HG03159 (cell line): Measurements from ENCODE around the gene NDC80.
"Not testable (repeated sequence)": the region's sequence is repeated elsewhere in the genome, so short reads cannot be mapped to it uniquely, and the experiment has no call there.

ENCODE experiments used
- ATAC-seq: cut with Tn5 transposase; IDR thresholded peaks from one replicate; pipeline ENCODE4 v1.9.1; 2021; ENCODE audit warnings: mild to moderate bottlenecking, moderate library complexity; ENCODE audit not compliant: unreplicated experiment

Gene NDC80

DNA sequence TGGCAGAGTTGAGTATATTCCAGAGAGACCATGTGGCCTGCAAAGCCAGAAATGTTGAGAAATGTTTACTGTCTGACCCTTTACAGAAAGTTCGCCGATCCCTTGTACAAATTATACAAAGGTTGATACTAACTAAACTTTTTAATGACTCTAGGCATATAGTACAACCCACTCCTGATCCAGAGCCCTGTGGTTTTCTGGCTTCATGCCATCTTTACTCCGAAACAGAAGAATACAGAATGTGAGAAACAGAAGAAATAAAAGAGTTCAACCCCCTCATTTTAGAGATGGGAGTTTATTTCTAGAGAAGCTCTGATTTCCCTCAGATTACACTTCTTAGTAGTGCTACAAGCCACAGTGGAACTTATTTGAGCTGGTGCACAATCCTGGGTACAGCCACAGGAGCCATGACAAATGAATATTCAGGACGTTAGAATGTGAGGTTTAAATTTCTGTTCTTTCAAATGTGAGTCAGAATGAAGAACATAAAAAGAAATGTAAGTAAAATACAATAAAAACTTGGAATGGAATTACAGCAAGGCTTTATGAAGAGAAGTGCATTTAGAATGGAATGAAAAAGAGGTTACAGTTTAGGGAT lies 46.1 kb downstream of the NDC80 start:
- ATAC-seq, result no peak

DNA sequence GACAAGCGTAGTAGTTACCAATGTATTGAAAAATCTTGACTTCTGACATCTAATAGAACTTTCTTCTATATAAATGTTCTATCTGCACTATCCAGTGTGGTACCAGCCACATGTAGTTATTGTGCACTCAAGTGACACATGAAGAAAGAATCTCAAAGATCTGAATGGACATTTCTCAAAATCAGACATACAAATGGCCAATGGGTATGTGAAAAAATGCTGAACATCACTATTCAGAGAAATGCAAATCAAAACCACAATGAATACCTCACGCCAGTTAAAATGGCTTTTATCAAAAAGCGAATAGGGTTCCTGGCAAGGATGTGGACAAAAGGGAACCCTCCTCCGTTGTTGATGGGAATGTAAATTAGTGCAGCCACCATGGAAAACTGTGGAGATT lies 46.7 kb downstream of the NDC80 start:
- no peak for ATAC-seq

DNA sequence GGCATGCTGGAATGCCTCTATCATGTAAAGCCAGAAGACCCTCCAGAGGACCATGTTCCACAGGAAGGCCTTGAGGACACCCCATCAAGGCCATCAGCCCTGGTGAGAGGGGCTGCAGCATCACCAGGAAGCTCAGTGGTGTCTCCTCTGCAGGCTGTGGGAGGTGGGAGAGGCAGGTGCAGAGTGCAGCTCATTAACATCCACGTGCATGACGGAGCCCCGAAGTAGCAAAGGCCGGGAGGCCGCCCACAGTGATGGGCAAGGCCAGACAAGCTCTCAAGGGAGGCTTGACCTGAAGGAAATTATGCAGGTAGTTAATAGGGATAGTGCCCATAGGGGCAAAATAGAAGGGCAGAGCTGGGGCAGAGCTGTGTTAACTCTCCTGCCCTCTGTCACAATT lies 53.9 kb downstream of the NDC80 start:
- no peak for ATAC-seq

DNA sequence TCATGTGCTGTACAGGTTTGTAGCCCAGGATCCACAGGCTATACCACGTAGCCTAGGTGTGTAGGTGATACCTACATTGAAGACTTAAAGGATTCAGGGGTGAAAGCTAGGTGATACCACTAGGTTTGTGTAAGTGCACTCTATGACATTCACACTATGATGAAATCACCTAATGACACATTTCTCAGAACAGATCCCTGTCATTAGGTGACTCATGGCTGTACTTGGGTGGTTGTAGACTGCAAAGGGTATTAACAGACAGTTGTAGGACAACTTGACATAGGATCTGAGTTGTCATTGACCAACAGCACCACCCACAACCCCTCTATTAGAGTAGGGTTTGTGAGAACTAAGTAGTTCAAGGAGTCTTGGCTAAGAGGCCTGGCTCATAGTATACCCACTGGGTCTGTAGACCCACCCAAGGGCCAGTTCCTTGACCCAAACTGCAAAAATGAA lies 56.5 kb downstream of the NDC80 start:
- ATAC-seq, result no peak

DNA sequence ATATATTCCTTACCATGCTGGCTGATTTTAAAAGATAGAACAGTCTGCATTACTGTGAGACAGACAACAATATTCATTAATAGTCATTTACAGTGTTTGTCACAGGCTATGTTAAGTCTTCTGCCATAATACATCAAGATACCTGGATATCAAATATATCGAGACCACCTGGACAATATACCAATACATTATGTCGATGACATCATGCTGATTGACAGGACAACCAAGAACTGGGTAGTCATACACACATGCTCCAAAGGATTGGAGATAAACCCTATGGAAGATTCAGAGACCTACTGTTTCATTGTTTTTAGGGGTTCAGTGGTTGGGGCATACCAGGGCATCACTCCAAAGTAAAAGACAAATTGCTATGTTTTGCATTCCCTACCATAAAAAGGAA lies 57.6 kb downstream of the NDC80 start:
- ATAC-seq, result no peak

DNA sequence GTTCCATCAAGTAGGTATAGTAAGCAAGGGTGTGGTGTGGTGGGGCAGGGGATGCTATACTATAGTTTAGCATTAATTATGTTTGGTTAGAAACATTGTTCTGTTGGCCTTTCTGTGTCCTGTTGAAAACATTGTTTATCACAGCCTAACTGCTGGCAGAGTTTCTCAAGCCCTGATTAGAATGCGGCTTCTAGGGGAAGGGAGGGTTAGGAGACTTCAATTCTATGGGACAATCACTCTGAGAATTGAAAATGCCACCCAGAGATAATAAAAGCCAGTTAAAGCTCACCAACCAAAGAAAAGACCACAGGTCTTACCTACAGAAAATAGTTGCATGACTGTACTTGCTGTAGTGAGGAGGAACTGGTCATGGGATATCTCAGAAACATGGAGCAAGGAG lies 64.2 kb downstream of the NDC80 start:
- no peak for ATAC-seq

DNA sequence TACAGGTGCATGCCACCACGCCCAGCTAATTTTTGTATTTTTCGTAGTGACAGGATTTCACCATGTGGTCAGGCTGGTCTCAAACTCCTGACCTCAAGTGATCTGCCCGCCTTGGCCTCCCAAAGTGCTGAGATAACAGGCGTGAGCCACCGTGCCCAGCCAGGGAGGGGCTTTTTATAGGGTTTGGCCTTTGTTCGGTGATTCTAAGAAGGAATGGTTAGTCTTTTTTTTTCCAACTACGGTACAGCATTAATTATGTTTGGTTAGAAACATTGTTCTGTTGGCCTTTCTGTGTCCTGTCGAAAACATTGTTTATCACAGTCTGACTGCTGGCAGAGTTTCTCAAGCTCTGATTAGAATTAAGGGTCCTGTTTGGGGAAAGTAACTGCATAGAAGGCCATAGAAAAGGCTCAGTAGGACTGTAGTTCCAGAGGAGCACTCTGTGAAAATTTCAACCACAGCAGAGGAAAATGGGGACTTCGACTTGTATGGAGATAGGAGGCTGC lies 64.8 kb downstream of the NDC80 start:
- ATAC-seq, result peak; percentile 16

DNA sequence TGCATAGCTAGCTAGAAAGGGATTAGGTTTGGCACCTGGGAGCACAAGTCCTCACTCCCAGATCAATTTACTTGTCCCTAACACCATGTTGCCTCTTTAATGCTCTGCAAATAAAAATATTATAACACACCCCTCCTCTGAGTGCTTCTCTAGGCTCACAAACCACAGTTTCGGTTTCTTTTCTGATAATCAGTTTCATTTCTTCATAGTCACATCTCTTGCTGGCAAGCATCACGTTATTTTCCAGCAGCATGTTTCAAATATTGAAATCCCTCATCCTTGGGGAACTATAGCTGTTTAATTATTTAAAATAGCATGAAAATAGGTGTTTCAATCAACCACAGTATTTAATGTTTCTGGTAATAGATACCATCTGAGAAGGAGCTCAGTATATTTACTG lies 70.3 kb downstream of the NDC80 start:
- peak; percentile 60 for ATAC-seq

DNA sequence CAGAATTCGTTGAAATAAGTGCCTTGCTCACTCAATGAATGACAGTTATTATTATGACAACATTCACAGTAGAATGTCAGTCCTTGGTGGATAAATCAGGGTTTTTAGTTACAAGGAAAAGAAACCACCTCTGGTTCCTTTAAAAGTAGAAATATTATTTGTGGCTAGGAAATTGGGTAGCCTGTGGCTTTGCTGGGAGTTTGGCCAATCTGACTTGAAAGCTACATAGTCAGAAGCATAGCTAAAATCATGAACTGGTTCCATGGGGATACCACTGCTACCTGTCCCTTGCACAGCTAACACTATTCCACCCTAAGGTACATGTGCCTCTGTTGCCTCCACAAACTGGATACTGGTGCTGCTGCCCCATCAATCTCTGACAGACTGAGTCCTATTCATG lies 71.4 kb downstream of the NDC80 start:
- ATAC-seq, result no peak

DNA sequence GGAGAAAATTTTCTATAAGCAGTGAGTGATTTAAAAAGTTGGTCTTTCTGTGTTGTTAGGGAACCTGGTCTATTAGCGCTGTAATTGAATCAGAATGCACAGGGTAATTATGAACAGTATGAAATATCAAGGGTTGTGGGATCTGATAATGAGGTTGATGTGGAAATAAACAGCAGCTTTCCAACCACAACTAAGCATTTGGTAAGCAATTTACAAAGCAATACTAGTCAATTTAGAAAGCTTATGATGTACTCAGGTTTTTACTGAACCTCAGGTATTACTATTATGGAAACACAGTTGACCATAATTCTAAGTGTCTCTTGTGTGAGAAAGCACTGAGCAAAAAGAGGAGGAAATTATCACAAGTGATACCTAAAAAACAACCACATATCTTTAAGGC lies 73.2 kb downstream of the NDC80 start:
- no peak for ATAC-seq

DNA sequence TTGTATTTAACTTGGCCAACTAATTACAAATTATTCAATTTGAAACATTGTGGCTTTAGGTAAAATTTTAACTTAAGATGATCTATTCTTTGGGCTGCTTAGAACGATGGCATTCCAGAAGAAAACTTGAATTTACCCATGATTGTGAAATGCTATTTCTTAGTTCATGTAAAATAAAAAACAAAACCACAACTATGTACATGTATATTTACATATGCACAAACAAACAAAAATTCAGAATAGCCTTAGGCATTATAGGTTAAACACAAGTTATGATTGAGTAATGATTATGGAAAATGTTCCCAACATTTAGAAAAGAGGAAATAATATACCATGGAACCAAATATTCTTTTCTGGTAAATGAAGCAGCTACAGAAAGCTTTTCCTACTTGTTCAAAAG lies 80.6 kb downstream of the NDC80 start:
- no peak for ATAC-seq

DNA sequence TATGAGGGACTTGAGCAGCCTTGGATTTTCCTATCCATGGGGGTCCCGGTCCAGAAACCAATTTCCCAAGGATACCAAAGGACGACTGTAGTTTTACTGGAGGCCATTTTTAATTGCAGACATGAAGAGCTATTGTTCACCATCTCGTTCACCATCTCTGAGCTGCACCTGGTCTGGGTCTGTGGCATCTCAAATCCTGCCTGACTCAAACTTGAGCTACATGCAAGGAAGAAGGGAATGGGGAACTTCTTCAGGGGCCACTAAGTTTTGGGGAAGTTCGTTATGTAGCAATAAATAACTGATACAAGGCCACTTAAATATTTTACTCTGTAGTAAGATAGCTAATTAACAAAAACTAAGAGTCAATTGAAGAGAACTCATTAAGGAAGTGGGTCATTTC lies 82.1 kb downstream of the NDC80 start:
- no peak for ATAC-seq

DNA sequence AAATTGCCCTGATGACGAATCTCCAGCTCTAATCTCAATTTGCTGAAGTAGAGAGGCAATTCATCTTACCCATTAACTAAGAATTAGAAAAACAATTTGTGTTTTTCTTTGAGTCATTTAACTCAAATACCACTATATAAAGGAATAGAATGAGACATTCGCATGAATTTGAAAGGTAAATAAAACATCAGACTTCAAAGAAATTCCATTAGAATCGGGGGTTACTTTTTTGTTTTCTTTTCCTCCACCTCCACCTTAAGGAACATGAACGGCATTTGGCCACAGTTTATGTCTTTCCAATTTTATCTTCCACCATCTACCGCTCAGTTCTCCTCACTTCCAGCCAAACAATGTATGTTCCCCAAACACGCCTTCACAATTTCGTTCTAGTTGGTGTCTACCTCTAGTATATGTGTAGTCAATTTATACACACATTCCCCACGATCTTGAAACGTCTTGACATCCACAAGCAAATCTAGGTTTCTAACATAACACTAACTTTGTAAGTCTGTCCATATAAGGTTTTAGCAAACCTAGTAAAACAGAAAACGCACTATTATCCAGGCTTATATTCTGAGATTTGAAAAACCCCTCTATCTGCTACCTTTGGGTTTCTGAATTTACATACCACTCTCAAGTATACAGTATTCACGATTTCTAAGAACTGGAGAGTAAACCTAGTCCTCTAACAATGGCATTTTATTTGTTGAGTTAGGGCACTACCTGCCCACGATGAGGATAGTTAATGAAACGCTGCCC lies 83.0 kb downstream of the NDC80 start:
- no peak for ATAC-seq

DNA sequence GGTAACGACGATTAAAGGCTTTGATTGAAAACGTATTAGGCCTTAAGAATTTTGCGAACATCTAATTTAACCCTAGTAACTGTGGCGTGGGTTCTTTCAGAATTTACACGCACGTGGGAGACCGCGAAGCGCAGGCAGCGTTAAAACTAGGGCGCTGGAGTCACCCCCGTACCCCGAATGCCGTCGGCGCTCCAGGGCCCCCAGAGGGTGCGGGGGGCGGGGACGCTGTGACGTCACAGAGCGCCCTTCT lies 83.5 kb downstream of the NDC80 start:
- peak; percentile 35 for ATAC-seq

DNA sequence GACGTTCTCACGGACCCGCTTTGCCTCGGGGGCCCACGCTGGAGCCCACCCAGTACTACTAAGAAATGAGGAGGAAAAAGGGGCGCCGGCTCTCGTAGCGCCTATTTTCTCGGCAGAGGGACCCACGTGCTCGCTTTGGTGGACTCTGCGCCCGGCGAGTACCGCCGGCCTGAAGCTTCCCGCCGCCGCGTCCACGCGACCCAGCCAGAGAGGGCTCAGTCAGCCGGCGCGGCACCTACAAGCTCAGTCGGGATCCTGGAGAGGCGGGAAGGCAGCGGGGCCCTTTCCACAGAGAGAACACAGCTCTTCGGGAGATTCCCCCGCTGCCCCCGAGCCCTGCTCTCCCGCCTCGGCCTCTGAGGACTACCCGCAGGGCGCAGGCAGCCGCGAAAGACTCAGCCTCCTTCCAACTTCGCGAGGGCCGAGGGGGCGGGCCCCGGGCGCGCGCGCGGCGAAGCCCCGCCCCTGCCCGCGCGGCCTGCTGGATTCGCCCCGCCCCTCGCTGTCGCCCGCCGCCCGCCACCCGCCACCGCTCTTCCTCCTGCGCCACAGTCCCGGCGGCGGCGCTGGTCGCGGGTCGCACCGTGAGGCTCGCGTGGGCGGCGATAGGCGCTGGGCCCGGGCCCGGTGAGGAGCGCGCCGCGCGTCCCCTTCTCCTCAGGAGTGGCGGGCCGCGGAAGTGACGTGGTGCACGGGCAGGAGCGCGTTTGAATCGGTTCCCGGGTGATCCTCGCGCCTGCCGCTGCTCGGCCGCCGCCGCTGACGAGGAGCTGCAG lies 84.0 kb downstream of the NDC80 start, which contains the start of gene SMCHD1:
Gene SMCHD1 (plus strand): TSS at position 549 of the 776 bp plus-strand sequence. CDS start 350 bp downstream, outside the sequence.
- peak; percentile 65 for ATAC-seq

DNA sequence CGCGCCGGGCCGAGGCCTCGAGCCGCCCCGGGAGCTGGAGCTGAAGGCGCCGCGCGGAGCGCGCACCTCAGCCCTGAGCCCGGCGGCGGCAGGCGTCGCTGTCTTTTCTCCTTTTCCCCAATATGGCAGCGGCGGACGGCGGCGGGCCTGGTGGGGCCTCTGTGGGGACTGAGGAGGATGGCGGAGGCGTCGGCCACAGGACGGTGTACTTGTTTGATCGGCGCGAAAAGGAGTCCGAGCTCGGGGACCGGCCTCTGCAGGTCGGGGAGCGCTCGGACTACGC lies 84.5 kb downstream of the NDC80 start:
- no peak for ATAC-seq

DNA sequence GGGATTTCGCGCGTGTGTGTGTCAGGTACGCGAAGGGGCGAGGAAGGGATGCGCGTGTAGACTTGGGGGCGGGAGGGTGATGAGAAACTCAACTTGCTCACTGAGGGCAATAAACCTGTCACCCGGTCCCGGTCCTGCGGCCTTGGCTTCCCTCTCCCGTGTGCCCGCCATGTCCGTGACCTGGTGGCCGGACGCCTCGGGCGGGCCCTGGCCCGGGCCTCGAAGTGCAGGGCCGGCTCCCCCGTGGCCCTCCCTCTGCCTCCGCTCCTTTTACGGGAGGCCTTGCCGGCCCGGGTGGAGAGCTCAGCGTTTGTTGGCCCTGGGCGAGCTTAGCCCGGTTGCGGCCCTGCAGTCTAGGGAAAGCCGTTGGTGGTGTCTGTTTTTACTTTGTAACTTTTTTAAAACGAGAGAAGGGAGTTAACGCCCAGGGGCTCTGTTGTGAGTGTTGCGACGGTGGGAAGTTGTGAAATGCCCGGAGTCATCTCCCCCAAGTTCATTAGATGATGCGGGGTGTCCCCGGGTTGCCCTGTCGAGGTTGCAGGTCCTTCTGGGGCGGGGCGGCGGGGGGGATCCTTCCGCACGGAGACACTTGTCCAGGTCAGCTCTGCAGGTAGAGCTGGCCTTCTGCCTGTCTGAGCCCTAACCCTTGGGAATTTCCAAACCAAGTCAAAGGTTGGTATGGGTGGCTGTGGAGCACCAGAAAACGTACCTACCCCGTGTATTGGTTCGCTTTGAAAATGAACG lies 85.1 kb downstream of the NDC80 start:
- peak; percentile 3 for ATAC-seq

DNA sequence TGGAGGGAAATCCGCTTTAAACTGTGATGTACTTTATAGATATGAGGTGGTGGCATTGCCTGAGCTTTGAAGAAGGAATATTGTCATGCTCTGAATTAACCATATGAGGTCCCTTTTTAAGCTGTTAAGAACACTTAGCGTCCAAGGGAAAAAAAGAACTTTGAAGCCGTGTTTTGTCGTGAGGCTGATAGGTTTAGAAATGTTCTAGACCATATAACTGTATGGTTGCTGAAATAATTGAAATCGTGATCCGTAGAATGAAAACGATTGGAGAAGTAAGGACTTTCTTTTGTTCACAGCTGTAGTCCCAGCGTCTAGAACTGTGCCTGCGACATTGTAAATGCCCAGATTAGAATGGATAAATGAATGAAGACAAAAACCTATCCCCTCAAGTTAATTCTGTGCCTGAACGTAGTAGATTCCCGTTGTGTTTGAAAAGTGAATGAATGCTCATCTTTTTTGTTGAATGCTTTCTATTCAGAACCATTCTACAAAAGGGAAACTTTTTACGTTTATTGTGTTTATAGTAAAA lies 85.7 kb downstream of the NDC80 start:
- no peak for ATAC-seq

DNA sequence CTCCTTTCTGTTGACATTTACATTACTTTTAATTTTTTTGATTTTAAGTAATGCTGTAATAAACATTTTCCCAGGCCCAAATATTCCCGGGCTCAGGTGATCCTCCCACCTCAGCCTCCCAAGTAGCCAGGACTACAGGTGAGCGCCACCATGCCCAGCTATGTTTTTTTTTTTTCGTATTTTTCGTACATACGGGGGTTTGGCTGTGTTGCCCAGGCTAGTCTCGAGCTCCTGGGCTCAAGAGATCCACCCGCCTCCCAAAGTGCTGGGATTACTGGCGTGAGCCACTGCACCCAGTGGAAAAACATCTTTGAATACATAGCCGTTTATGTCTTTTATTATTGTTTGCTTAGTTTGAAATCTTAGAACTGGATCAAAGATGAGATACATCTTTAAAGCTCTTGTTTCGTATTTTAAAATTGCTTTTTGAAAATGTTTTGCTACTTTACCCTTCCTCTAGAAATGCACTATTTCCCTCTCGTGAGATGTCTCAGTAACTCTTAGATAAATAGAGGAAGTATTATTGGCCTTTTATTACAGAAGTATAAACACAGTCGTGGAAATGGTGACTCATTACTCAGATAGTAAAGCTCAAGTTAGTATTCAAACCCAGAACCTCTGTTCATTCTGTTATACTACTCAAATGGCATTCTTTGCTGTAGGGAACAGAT lies 86.6 kb downstream of the NDC80 start:
- ATAC-seq, result no peak

DNA sequence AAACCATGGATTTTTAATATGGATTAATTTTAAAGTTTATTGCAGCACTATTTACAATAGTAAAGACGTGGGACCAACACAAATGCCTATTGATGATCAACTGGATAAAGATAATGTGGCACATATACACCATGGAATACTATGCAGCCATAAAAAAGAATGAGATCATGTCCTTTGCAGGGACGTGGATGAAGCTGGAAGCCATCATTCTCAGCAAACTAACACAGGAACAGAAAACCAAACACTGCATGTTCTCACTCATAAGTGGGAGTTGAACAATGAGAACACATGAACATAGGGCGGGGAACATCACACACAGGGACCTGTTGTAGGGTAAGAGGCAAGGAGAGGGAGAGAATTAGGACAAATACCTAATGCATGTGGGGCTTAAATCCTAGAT lies 89.5 kb downstream of the NDC80 start:
- not testable (repeated sequence) for ATAC-seq

DNA sequence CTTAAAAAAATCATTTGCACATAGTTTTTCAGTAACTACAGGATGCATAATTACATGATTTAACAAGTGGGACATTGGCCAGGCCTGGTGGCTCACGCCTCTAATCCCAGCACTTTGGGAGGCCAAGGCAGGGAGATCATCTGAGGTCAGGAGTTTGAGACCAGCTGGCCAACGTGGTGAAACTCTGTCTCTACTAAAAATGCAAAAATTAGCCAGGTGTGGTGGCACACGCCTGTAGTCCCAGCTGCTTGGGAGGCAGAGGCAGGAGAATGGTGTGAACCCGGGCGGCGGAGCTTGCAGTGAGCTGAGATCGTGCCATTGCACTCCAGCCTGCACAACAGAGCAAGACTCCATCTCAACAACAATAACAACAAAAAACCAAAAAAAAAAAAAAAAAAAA lies 90.9 kb downstream of the NDC80 start:
- ATAC-seq, result not testable (repeated sequence)
